NCI-H128 (cell line): Measurements from ENCODE around the gene NECAB2.

ENCODE experiments used
- DNase-seq: peaks from one replicate; lab custom pipeline; 2025; ENCODE audit not compliant: unreplicated experiment; lab: John Stamatoyannopoulos, UW

Gene NECAB2

GRCh38 chr16:83967838-83968305, at the start of gene NECAB2:
TSS of gene NECAB2 (plus strand) at chr16:83968244. CDS start at chr16:83968649, 405 bp downstream.
- no peak for DNase-seq

- no peak for DNase-seq
Observed at GRCh38 chr16:83920894-83921491, 47.1 kb upstream of the NECAB2 start.

- DNase-seq: no peak
Observed at GRCh38 chr16:83923581-83924365, 44.3 kb upstream of the NECAB2 start.

GRCh38 chr16:83924686-83925085, 43.4 kb upstream of the NECAB2 start:
- no peak for DNase-seq

GRCh38 chr16:83925095-83925905, 42.7 kb upstream of the NECAB2 start:
- no peak for DNase-seq

GRCh38 chr16:83925957-83926725, 41.9 kb upstream of the NECAB2 start:
- no peak for DNase-seq

GRCh38 chr16:83926726-83927397, 41.2 kb upstream of the NECAB2 start:
- DNase-seq: no peak

- DNase-seq: no peak
Observed at GRCh38 chr16:83928341-83929055, 39.5 kb upstream of the NECAB2 start.

- no peak for DNase-seq
Observed at GRCh38 chr16:83929811-83930555, 38.1 kb upstream of the NECAB2 start.

GRCh38 chr16:83930730-83931500, 37.1 kb upstream of the NECAB2 start:
- no peak for DNase-seq

GRCh38 chr16:83931556-83931955, 36.5 kb upstream of the NECAB2 start:
- no peak for DNase-seq

- DNase-seq: no peak
Observed at GRCh38 chr16:83932304-83932703, 35.7 kb upstream of the NECAB2 start.

GRCh38 chr16:83932955-83933673, 34.9 kb upstream of the NECAB2 start:
- DNase-seq: no peak

GRCh38 chr16:83933885-83934683, 34.0 kb upstream of the NECAB2 start:
- DNase-seq: no peak

GRCh38 chr16:83934684-83934977, 33.4 kb upstream of the NECAB2 start:
- DNase-seq: no peak

GRCh38 chr16:83935005-83935857, 32.8 kb upstream of the NECAB2 start:
- no peak for DNase-seq
